Measurements from ENCODE around the gene FOXD4L5.
"Not testable (repeated sequence)": the region's sequence is repeated elsewhere in the genome, so short reads cannot be mapped to it uniquely, and the experiment has no call there.

DNA sequence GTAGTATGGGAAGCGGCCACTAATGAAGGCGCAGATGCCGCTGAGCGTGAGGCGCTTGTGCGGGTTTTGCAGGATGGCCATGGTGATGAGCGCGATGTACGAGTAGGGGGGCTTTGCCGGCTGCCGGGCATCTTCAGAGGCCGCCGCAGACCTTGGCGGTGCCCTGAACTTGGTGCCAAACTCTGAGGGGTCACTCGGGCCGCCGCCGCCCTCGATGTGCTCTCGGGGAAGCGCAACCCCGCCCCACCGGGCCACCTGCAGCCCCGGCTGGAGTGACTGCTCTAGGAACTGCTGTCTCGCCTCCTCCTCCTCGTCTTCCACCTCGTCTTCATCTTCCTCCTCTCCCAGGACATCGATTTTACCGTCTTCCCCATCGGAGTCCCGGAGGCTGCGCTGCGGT lies 1.1 kb downstream of the FOXD4L5 start:
- not testable (repeated sequence) for TF ChIP-seq ZNF518A (tag by site-specific recombination; conservative IDR thresholded peaks at IDR 0.05; ENCODE audit: low read depth); ZNF174 (tag by site-specific recombination; IDR thresholded peaks at IDR 0.05); CTCF (tag by site-specific recombination; IDR thresholded peaks at IDR 0.05); ZNF184 (tag by site-specific recombination; IDR thresholded peaks at IDR 0.05); ZBTB1 (tag by site-specific recombination; IDR thresholded peaks at IDR 0.05); ZNF510 (tag by site-specific recombination; IDR thresholded peaks at IDR 0.05; ENCODE audit: insufficient replicate concordance); TRIM28 (IDR thresholded peaks at IDR 0.05; ENCODE audit: borderline replicate concordance, low read length)
